Mesodermal cell (in vitro differentiated cells): Measurements from ENCODE around the gene CEP250.
A peak's percentile ranks its signal among the peaks of the same experiment; 100 is the strongest.
"Not testable (repeated sequence)": the region's sequence is repeated elsewhere in the genome, so short reads cannot be mapped to it uniquely, and the experiment has no call there.

Experiments used
- H3K27ac ChIP-seq: 2 replicates; pipeline ENCODE4 v1.7.0; 2013; ENCODE audit warnings: mild to moderate bottlenecking, low read depth, low read length, moderate library complexity; ENCODE audit not compliant: severe bottlenecking
- H3K36me3 ChIP-seq: 2 replicates; pipeline ENCODE4 v1.7.1; 2013; ENCODE audit warnings: mild to moderate bottlenecking, low read length, moderate library complexity; ENCODE audit not compliant: control insufficient read depth, insufficient read depth
- H3K4me1 ChIP-seq: one replicate; pipeline ENCODE4 v1.7.1; 2013; ENCODE audit warnings: mild to moderate bottlenecking, low read length; ENCODE audit not compliant: insufficient read depth, control insufficient read depth, poor library complexity, severe bottlenecking
- H3K4me3 ChIP-seq: 2 replicates; pipeline ENCODE4 v1.7.0; 2013; ENCODE audit warnings: low read length, control low read depth, mild to moderate bottlenecking; ENCODE audit not compliant: insufficient read depth, poor library complexity, severe bottlenecking; ENCODE audit errors: extremely low read depth
- H3K9me3 ChIP-seq: 2 replicates; pipeline ENCODE4 v1.7.1; 2013; ENCODE audit warnings: mild to moderate bottlenecking, low read length, moderate library complexity; ENCODE audit not compliant: control insufficient read depth
- WGBS, 2 experiments: methylation state at CpG; one replicate each; pipeline ENCODE4 v1.1.5; 2013; ENCODE audit warnings: missing lambda C conversion rate in 2 of 2; ENCODE audit not compliant: insufficient coverage in 2 of 2; 5-methylcytosine and 5-hydroxymethylcytosine counted together

Gene CEP250

DNA sequence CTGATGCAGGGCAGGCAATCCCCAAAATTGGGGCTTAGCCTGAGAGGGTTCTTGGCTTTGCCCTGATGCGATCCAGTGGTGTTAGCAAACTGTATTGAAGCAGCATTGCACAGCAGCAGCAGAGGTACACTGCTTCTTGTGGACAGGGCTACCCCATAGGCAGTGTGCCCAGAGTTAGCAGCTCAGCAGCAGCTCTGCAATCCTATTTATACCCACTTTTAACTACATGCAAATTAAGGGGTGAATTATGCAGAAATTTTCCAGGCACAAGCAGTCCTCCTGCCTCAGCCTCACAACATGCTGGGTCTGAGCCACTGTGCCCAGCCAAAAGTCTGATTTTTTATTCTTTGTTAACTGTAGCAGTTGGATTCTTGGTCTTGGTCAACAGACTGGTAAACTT, 70.2 kb downstream of the CEP250 start:
- WGBS, 2 experiments, result 85 to 91% methylated on average over 1 of the region's 1 CpG
- no peaks in the 10 kb centered on the region for H3K36me3 ChIP-seq
- no peaks in the 10 kb centered on the region for H3K4me1 ChIP-seq
- no peaks in the 10 kb centered on the region for H3K9me3 ChIP-seq
- H3K27ac ChIP-seq, result no peak overlapping the region
- no peak overlapping the region for H3K4me3 ChIP-seq

DNA sequence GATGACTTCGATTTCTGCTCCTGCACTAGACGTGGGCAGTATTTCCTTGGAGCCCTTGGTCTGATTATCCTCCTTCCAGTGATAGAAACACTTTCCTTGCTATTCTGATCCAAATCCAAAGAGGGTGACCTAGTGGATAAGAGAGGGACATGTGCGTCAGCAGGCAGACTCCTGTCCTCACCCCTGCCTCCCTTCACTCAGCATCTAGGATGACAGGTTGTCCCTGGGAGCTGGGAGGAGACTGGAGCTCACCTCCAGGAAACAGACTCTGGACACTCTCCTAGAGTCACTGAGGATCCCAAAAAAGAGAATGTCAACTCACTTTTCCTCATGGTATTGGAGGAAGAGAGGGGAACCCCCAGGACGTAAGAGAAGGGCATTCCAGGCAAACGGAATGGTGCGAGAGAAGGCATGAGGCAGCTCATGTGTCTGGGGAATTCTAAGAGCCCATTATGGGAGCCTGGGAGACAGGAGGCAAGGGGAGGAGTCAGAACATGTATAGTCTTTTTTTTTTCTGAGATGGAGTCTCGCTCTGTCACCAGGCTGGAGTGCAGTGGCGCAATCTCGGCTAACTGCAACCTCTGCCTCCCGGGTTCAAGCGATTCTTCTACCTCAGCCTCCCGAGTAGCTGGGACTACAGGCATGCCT, 71.8 kb downstream of the CEP250 start:
- 91 to 95% methylated on average over 7 to 10 of the region's 12 CpGs for WGBS, 2 experiments
- no peak overlapping the region for H3K27ac ChIP-seq
- no peak overlapping the region for H3K4me3 ChIP-seq
- H3K36me3 ChIP-seq, result no peaks in the 10 kb centered on the region
- H3K9me3 ChIP-seq, result no peaks in the 10 kb centered on the region
- H3K4me1 ChIP-seq, result no peaks in the 10 kb centered on the region

DNA sequence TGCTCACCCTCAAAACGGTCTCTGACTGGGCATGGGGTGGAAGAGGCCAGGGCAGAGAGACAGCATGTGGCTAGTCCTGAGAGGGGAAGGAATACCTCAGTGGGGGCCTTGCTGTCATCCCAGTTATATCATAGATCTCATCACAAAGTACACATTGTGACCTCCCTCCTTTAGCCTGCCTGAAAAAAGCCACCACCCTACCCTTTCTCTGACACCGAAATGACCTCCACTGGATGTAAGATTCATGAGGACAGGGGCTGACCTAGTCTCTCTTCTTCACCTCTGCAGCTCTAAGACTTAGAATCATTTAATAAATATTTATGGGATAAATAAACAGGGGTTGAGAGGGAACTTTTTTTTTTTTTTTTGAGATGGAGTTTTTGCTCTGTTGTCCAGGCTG, 74.2 kb downstream of the CEP250 start, which contains the start of gene C20orf173:
Gene C20orf173, minus strand, starts transcription at position 101 of the 400 bp plus-strand sequence. CDS start 279 bp downstream, outside the sequence.
- H3K36me3 ChIP-seq, result no peaks in the 10 kb centered on the region
- H3K27ac ChIP-seq, result no peak within 1 kb of the TSS
- H3K4me3 ChIP-seq, result no peak within 1 kb of the TSS
- no peaks in the 10 kb centered on the region for H3K9me3 ChIP-seq
- H3K4me1 ChIP-seq, result no peaks in the 10 kb centered on the region
- 80% methylated on average over 1 of the region's 2 CpGs; no CpG with 5 or more reads in 1 of the 2 experiments for WGBS, 2 experiments

DNA sequence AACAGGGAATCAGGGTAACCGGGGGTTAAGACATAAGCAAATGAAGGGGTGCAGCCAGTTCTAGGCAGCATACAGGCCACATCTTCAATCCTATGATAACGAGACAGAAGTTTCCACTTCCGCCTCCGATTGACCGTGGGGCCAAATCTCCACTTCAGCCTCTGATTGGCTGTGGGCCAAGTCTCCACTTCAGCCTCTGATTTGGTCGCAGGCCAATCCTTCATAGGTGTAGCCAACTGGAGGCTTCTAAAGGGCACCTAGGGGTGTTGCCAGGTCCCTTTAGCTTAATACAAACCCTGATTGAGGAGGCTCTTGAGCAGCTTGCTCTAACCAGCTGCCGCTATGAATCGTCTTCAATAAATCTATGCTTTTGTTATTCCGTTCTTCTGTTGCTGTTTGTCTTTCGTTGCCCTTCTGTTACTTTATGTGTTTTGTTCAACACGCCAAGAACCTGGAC, 84.4 kb downstream of the CEP250 start:
- Histone ChIP-seq H3K9me3 (no peaks in the 10 kb centered on the region), H3K4me3 (no peak overlapping the region), H3K36me3 (peaks cover 20% of the 10 kb centered on the region), H3K27ac (no peak overlapping the region), H3K4me1 (peaks cover 4% of the 10 kb centered on the region)
- WGBS, 2 experiments, result 69 to 81% methylated on average over 11 of the region's 11 CpGs

DNA sequence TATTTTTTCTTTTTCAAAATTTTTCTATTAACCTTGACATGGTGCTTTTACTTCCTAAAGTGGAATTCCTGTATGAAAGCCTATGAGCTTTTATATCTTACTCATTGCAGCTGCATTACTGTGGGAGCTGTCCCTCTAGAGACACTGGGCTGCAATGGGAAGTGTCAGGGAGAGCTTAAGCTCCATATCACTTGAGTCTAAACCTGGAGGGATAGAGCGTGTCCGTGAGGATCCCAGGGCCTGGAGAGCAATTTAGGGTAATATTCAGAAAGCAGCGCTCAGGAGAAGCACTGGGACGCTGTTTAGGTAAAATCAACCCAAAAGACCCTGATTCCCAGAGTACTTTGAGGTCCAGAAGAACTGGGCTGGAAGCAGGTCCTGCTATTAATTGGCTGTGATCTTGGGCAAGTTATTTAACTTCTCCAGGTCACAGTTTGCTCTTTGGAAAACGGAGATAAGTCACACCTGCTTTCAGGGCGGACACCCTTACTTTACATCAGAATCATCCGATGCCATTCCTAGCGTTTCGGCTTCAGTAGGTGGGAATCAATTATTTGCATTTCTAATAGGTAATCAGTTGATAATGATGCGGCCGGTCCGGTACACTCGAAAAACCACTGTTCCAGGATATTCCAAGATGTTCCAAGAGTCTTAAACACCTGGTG, 85.9 kb downstream of the CEP250 start:
- Histone ChIP-seq H3K4me3 (peak overlapping the region; percentile 70), H3K27ac (no peak overlapping the region), H3K36me3 (peaks cover 23% of the 10 kb centered on the region), H3K9me3 (no peaks in the 10 kb centered on the region), H3K4me1 (peaks cover 4% of the 10 kb centered on the region)
- WGBS, 2 experiments, result 18 to 23% methylated on average over 7 to 8 of the region's 13 CpGs

DNA sequence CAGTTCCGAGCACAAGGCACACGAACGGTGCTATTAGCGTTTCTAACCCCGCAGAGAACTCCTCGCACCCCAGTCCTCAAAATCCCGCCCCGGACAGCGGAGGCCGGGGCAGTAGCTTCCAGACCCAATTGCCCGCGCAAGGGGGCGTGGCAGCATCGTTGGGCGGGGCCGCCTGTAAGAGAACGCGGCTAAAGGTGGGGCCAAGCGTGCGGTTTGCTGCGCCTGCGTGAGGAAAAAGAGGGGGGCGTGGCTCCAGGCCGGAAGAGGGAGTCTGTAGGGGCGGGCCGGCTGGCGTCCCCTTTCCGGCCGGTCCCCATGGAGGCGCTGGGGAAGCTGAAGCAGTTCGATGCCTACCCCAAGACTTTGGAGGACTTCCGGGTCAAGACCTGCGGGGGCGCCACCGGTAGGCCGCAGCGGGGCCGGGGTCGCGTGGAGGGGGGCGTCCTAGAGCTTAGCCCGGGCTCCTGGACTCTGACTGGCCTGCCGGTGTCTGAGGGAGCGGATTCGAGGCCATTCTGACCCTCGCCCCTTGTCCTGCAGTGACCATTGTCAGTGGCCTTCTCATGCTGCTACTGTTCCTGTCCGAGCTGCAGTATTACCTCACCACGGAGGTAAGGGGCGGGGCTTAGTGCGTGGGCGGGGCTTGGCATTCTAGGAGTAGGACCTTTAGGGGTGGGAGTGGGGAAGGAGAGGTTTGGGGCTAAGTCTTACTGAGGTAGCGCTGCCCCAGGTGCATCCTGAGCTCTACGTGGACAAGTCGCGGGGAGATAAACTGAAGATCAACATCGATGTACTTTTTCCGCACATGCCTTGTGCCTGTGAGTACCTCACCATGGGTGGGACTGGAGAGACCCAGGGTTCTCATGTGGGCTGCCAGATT, 86.6 kb downstream of the CEP250 start, which contains the start of gene ERGIC3:
Gene ERGIC3, plus strand, starts transcription at position 296 of the 880 bp plus-strand sequence. Its CDS starts 20 bp downstream, at position 316.
- H3K4me1 ChIP-seq, result peaks cover 4% of the 10 kb centered on the region
- 4 to 9% methylated on average over 30 to 51 of the region's 57 CpGs for WGBS, 2 experiments
- H3K9me3 ChIP-seq, result no peaks in the 10 kb centered on the region
- peak within 1 kb of the TSS; percentile 70 for H3K4me3 ChIP-seq
- H3K36me3 ChIP-seq, result peaks cover 30% of the 10 kb centered on the region
- H3K27ac ChIP-seq, result peak within 1 kb of the TSS; percentile 91

DNA sequence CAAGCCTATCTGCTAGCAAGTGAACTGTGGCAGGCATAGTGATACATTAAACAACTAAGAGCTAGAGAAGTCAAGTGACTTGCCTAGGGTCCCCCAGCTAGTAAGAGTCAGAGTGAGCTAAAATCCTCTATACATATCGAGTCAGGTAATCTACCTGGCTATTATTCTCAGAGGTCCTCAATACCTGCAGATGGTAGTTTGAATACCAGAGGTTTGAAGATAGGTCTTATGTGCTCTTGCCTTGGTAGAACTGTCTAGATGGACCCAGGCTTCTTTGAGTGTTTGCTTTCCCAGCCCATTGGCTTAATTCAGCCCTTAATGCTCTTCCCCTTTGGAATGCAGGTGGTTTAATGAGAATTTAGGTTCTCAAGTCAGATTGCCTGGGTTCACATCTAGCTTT, 87.6 kb downstream of the CEP250 start:
- no peaks in the 10 kb centered on the region for H3K9me3 ChIP-seq
- peaks cover 40% of the 10 kb centered on the region for H3K36me3 ChIP-seq
- 100% methylated on average over 1 of the region's 1 CpG; no CpG with 5 or more reads in 1 of the 2 experiments for WGBS, 2 experiments
- peaks cover 4% of the 10 kb centered on the region for H3K4me1 ChIP-seq
- no peak overlapping the region for H3K27ac ChIP-seq
- no peak overlapping the region for H3K4me3 ChIP-seq

DNA sequence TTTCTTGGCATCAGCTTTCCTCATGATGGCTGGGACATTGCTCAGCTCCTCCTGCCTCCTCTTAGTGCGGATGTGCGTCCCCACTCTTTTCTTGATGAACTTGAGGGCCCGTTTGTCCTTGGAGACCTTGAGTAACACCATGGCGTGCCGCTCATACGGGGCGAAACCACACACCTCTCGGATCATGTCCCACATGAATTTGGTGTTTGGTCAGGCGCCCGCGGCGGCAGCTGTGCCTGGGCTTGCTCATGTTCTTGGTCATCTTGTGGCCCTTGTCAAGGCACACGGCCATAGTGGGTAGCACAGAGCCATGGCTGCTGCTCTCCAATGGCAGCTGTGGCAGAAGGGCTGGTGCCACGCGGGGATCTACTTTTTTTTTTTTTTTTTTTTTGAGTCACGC, 89.0 kb downstream of the CEP250 start:
- peaks cover 54% of the 10 kb centered on the region for H3K36me3 ChIP-seq
- 94 to 96% methylated on average over 15 of the region's 16 CpGs for WGBS, 2 experiments
- peaks cover 4% of the 10 kb centered on the region for H3K4me1 ChIP-seq
- no peak overlapping the region for H3K27ac ChIP-seq
- H3K4me3 ChIP-seq, result no peak overlapping the region
- H3K9me3 ChIP-seq, result no peaks in the 10 kb centered on the region

DNA sequence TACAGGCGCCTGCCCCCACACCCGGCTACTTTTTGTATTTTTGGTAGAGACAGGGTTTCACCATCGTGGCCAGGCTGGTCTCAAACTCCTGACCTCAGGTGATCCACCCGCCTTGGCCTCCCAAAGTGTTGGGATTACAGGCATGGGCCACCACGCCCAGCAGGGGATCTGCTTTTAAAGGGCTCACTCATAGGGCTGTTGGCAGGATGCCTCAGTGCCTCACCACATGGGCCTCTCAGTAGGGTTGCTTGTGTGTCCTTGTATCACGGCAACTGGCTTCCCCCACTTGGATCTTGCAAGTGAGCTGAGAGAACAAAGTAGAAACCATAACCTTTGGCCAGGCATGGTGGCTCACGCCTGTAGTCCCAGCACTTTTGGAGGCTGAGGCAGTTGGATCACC, 89.5 kb downstream of the CEP250 start:
- 92 to 97% methylated on average over 6 to 7 of the region's 7 CpGs for WGBS, 2 experiments
- not testable (repeated sequence) for H3K9me3 ChIP-seq, H3K4me1 ChIP-seq, H3K27ac ChIP-seq, H3K4me3 ChIP-seq
- peaks cover 59% of the 10 kb centered on the region for H3K36me3 ChIP-seq

DNA sequence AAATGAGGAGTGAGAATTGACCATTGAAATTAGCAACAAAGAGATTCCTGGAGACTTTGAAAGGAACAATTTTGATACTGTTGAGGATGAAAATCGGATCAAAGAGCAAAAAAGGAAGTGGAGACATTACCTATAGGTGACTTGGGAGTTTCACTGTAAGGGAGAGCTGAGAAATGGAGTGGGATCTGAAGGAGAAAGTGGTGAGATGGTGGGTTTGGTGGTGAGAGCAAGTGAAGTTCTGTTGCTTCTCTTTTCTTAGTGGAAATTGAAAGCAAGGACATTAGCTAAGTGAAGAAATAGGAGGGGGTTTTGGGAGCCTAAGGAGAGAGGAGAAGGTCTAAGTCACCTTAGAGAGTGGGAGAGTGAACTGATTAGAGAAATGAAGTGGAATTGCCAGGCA, 90.7 kb downstream of the CEP250 start:
- no peak overlapping the region for H3K4me3 ChIP-seq

More for the DNA sequence above, 90.7 kb downstream of the CEP250 start:
- Histone ChIP-seq H3K4me1 (peaks cover 4% of the 10 kb centered on the region), H3K27ac (no peak overlapping the region), H3K36me3 (peaks cover 71% of the 10 kb centered on the region), H3K9me3 (no peaks in the 10 kb centered on the region)
- 90 to 93% methylated on average over 1 of the region's 1 CpG for WGBS, 2 experiments
